IgD-negative memory B cell (primary cell): ENCODE data around the gene GALNT18. TPM values are rescaled to one million over a fixed set of nuclear protein-coding genes. Genes with fewer than 3 reads are reported as not detected.

Experiments
- H3K27ac Mint-ChIP-seq, 3 donors: one replicate each; pipeline ENCODE4 v1.8.0; 2020 to 2022; ENCODE audit warnings: mild to moderate bottlenecking in 3 of 3, mixed read lengths in 3 of 3, moderate library complexity in 1 of 3
- H3K27me3 Mint-ChIP-seq: one replicate; pipeline ENCODE4 v1.8.0; 2021; ENCODE audit warnings: mixed read lengths
- H3K36me3 Mint-ChIP-seq: one replicate; pipeline ENCODE4 v1.8.0; 2020; ENCODE audit warnings: mild to moderate bottlenecking, mixed read lengths
- H3K4me1 Mint-ChIP-seq, 3 donors: one replicate each; pipeline ENCODE4 v1.8.0; 2020 to 2022; ENCODE audit warnings: mixed read lengths in 3 of 3, mild to moderate bottlenecking in 1 of 3
- H3K4me3 Mint-ChIP-seq, 4 donors: one replicate each; pipeline ENCODE4 v1.8.0; 2020 to 2022; ENCODE audit warnings: mild to moderate bottlenecking in 4 of 4, mixed read lengths in 4 of 4, moderate library complexity in 3 of 4
- H3K9me3 Mint-ChIP-seq, 3 donors: one replicate each; pipeline ENCODE4 v1.8.0; 2020 to 2021; ENCODE audit warnings: mixed read lengths in 3 of 3, mild to moderate bottlenecking in 1 of 3
- polyA plus RNA-seq: library from polyadenylated mRNA; unstranded; fragments of 300-500 nt; fragmentation: Illumina TruSeq; gene quantifications from one replicate; pipeline ENCODE4 v1.2.3, GENCODE V29; 2021

GALNT18 gene
- polyA plus RNA-seq, 1 donor from 2014 or later: not detected

- H3K27ac Mint-ChIP-seq: no peak overlapping the region
- no peak overlapping the region for H3K4me3 Mint-ChIP-seq
- no peaks in the 10 kb centered on the region for H3K36me3 Mint-ChIP-seq
- H3K27me3 Mint-ChIP-seq: peaks cover 17% of the 10 kb centered on the region
- H3K4me1 Mint-ChIP-seq: peaks cover 0 to 2% (median 0%) of the 10 kb centered on the region in 3 donors
- H3K9me3 Mint-ChIP-seq: no peaks in the 10 kb centered on the region
Observed at GRCh38 chr11:11420191-11420898, 201.5 kb downstream of the GALNT18 start.

GRCh38 chr11:11419747-11420146, 202.1 kb downstream of the GALNT18 start:
- Mint-ChIP-seq H3K4me3 (no peak overlapping the region), H3K4me1 (peaks cover 0 to 2% (median 0%) of the 10 kb centered on the region in 3 donors), H3K27ac (no peak overlapping the region), H3K27me3 (peaks cover 17% of the 10 kb centered on the region), H3K36me3 (no peaks in the 10 kb centered on the region), H3K9me3 (no peaks in the 10 kb centered on the region)

- Mint-ChIP-seq H3K27ac (no peak overlapping the region), H3K4me3 (no peak overlapping the region), H3K36me3 (no peaks in the 10 kb centered on the region), H3K9me3 (no peaks in the 10 kb centered on the region), H3K4me1 (peaks cover 0 to 2% (median 0%) of the 10 kb centered on the region in 3 donors), H3K27me3 (peaks cover 17% of the 10 kb centered on the region)
Observed at GRCh38 chr11:11416917-11417316, 204.9 kb downstream of the GALNT18 start.

GRCh38 chr11:11416502-11416901, 205.3 kb downstream of the GALNT18 start:
- Mint-ChIP-seq H3K4me1 (peaks cover 0 to 2% (median 0%) of the 10 kb centered on the region in 3 donors), H3K27ac (no peak overlapping the region), H3K9me3 (no peaks in the 10 kb centered on the region), H3K4me3 (no peak overlapping the region), H3K27me3 (peaks cover 17% of the 10 kb centered on the region), H3K36me3 (no peaks in the 10 kb centered on the region)

- H3K4me3 Mint-ChIP-seq: no peak overlapping the region
- H3K4me1 Mint-ChIP-seq: peaks cover 0 to 2% (median 0%) of the 10 kb centered on the region in 3 donors
- H3K27ac Mint-ChIP-seq: no peak overlapping the region
- peaks cover 17% of the 10 kb centered on the region for H3K27me3 Mint-ChIP-seq
- no peaks in the 10 kb centered on the region for H3K9me3 Mint-ChIP-seq
- H3K36me3 Mint-ChIP-seq: no peaks in the 10 kb centered on the region
Observed at GRCh38 chr11:11415901-11416300, 205.9 kb downstream of the GALNT18 start.

GRCh38 chr11:11414996-11415395, 206.8 kb downstream of the GALNT18 start:
- Mint-ChIP-seq H3K27ac (no peak overlapping the region), H3K36me3 (peaks cover 3% of the 10 kb centered on the region), H3K27me3 (peaks cover 17% of the 10 kb centered on the region), H3K4me1 (peaks cover 0 to 2% (median 0%) of the 10 kb centered on the region in 3 donors), H3K9me3 (no peaks in the 10 kb centered on the region), H3K4me3 (no peak overlapping the region)

GRCh38 chr11:11413776-11414175, 208.0 kb downstream of the GALNT18 start:
- no peak overlapping the region for H3K27ac Mint-ChIP-seq
- peaks cover 17% of the 10 kb centered on the region for H3K27me3 Mint-ChIP-seq
- H3K36me3 Mint-ChIP-seq: peaks cover 3% of the 10 kb centered on the region
- H3K4me1 Mint-ChIP-seq: peaks cover 0 to 2% (median 0%) of the 10 kb centered on the region in 3 donors
- H3K4me3 Mint-ChIP-seq: no peak overlapping the region
- no peaks in the 10 kb centered on the region for H3K9me3 Mint-ChIP-seq

- Mint-ChIP-seq H3K36me3 (peaks cover 3% of the 10 kb centered on the region), H3K4me3 (no peak overlapping the region), H3K27ac (no peak overlapping the region), H3K9me3 (no peaks in the 10 kb centered on the region), H3K27me3 (peaks cover 5% of the 10 kb centered on the region), H3K4me1 (peaks cover 0 to under 1% (median 0%) of the 10 kb centered on the region in 3 donors)
Observed at GRCh38 chr11:11411401-11411985, 210.3 kb downstream of the GALNT18 start.

- H3K4me3 Mint-ChIP-seq: no peak overlapping the region
- peaks cover 4% of the 10 kb centered on the region for H3K27me3 Mint-ChIP-seq
- no peak overlapping the region for H3K27ac Mint-ChIP-seq
- no peaks in the 10 kb centered on the region for H3K9me3 Mint-ChIP-seq
- H3K4me1 Mint-ChIP-seq: no peaks in the 10 kb centered on the region
- peaks cover 3% of the 10 kb centered on the region for H3K36me3 Mint-ChIP-seq
Observed at GRCh38 chr11:11409901-11410300, 211.9 kb downstream of the GALNT18 start.

GRCh38 chr11:11409224-11409623, 212.6 kb downstream of the GALNT18 start:
- Mint-ChIP-seq H3K9me3 (no peaks in the 10 kb centered on the region), H3K36me3 (peaks cover 3% of the 10 kb centered on the region), H3K4me3 (no peak overlapping the region), H3K27ac (no peak overlapping the region), H3K4me1 (no peaks in the 10 kb centered on the region), H3K27me3 (peaks cover 7% of the 10 kb centered on the region)

- H3K4me1 Mint-ChIP-seq: no peaks in the 10 kb centered on the region
- peaks cover 7% of the 10 kb centered on the region for H3K27me3 Mint-ChIP-seq
- H3K4me3 Mint-ChIP-seq: no peak overlapping the region
- H3K9me3 Mint-ChIP-seq: no peaks in the 10 kb centered on the region
- no peak overlapping the region for H3K27ac Mint-ChIP-seq
- peaks cover 3% of the 10 kb centered on the region for H3K36me3 Mint-ChIP-seq
Observed at GRCh38 chr11:11408436-11409221, 213.2 kb downstream of the GALNT18 start.

- Mint-ChIP-seq H3K4me1 (no peaks in the 10 kb centered on the region), H3K27me3 (peaks cover 7% of the 10 kb centered on the region), H3K36me3 (peaks cover 3% of the 10 kb centered on the region), H3K9me3 (no peaks in the 10 kb centered on the region), H3K27ac (no peak overlapping the region), H3K4me3 (no peak overlapping the region)
Observed at GRCh38 chr11:11407763-11408084, 214.1 kb downstream of the GALNT18 start.

- Mint-ChIP-seq H3K27me3 (peaks cover 7% of the 10 kb centered on the region), H3K27ac (no peak overlapping the region), H3K4me3 (no peak overlapping the region)
Observed at GRCh38 chr11:11407065-11407762, 214.6 kb downstream of the GALNT18 start.

GRCh38 chr11:11406652-11407051, 215.2 kb downstream of the GALNT18 start:
- Mint-ChIP-seq H3K9me3 (no peaks in the 10 kb centered on the region), H3K27me3 (peaks cover 7% of the 10 kb centered on the region)

More at GRCh38 chr11:11407065-11407762, 214.6 kb downstream of the GALNT18 start:
- Mint-ChIP-seq H3K36me3 (peaks cover 3% of the 10 kb centered on the region), H3K9me3 (no peaks in the 10 kb centered on the region), H3K4me1 (no peaks in the 10 kb centered on the region)

More at GRCh38 chr11:11406652-11407051, 215.2 kb downstream of the GALNT18 start:
- Mint-ChIP-seq H3K4me3 (no peak overlapping the region), H3K36me3 (peaks cover 3% of the 10 kb centered on the region), H3K27ac (no peak overlapping the region), H3K4me1 (no peaks in the 10 kb centered on the region)
